Right lobe of liver (tissue), 4 donors: Measurements from ENCODE around the gene LYPLAL1.

Experiments used
- POLR2A ChIP-seq: fragments of 450-650 bp; IDR thresholded peaks from one replicate; pipeline ENCODE4 v1.6.1; 2017; ENCODE audit warnings: antibody characterized with exemption, mild to moderate bottlenecking
- TF ChIP-seq, protein P1 (sequence below), 4 donors: fragments of 200-600 bp in 3 of 4; fragments of 450-650 bp in 1 of 4; IDR thresholded peaks; one replicate each; pipeline versions ENCODE4 v1.5.1 to v1.8.0; 2016 to 2022; ENCODE audit warnings: antibody characterized with exemption in 4 of 4, mild to moderate bottlenecking in 2 of 4
- donor health status: DM: no; HTN: no; CAD: no.
- donor health status: DM: no; HTN: no; CAD: no.
- donor health status: DM: no; HTN: yes; CAD: no.

GRCh38 chr1:219175212-219175564, 1.5 kb downstream of the LYPLAL1 start:
- TF ChIP-seq, protein P1, sequence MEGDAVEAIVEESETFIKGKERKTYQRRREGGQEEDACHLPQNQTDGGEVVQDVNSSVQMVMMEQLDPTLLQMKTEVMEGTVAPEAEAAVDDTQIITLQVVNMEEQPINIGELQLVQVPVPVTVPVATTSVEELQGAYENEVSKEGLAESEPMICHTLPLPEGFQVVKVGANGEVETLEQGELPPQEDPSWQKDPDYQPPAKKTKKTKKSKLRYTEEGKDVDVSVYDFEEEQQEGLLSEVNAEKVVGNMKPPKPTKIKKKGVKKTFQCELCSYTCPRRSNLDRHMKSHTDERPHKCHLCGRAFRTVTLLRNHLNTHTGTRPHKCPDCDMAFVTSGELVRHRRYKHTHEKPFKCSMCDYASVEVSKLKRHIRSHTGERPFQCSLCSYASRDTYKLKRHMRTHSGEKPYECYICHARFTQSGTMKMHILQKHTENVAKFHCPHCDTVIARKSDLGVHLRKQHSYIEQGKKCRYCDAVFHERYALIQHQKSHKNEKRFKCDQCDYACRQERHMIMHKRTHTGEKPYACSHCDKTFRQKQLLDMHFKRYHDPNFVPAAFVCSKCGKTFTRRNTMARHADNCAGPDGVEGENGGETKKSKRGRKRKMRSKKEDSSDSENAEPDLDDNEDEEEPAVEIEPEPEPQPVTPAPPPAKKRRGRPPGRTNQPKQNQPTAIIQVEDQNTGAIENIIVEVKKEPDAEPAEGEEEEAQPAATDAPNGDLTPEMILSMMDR (IDR thresholded peaks at IDR 0.05), result no peak
- no peak for TF ChIP-seq POLR2A
